NB4 (cell line): ENCODE results near the gene MYOF.

Experiments
- DNase-seq: peaks from one replicate; pipeline ENCODE4 v3.0.0; 2010; ENCODE audit warnings: low read depth
- H3K4me3 ChIP-seq: one replicate; pipeline ENCODE4 v1.5.1; 2011; ENCODE audit warnings: mild to moderate bottlenecking, low read depth, low read length, moderate library complexity
- CTCF ChIP-seq: IDR thresholded peaks from one replicate; pipeline ENCODE4 v1.5.1; 2012; ENCODE audit warnings: low read depth, low read length
- MAX ChIP-seq: IDR thresholded peaks from 2 replicates; pipeline ENCODE4 v1.6.1; 2011; ENCODE audit warnings: low read depth, low read length
- MYC ChIP-seq: IDR thresholded peaks from 2 replicates; pipeline ENCODE4 v1.6.1; 2011; ENCODE audit warnings: low read depth, low read length
- POLR2A ChIP-seq: IDR thresholded peaks from 2 replicates; pipeline ENCODE4 v1.6.1; 2011; ENCODE audit warnings: mild to moderate bottlenecking; ENCODE audit not compliant: insufficient read length; ENCODE audit errors: extremely low read depth

MYOF gene

GRCh38 chr10:93266858-93267257, 215.3 kb downstream of the MYOF start:
- TF ChIP-seq CTCF (no peak), MYC (no peak), MAX (no peak), POLR2A (no peak)
- no peak for DNase-seq
- no peak overlapping the region for H3K4me3 ChIP-seq

DNA sequence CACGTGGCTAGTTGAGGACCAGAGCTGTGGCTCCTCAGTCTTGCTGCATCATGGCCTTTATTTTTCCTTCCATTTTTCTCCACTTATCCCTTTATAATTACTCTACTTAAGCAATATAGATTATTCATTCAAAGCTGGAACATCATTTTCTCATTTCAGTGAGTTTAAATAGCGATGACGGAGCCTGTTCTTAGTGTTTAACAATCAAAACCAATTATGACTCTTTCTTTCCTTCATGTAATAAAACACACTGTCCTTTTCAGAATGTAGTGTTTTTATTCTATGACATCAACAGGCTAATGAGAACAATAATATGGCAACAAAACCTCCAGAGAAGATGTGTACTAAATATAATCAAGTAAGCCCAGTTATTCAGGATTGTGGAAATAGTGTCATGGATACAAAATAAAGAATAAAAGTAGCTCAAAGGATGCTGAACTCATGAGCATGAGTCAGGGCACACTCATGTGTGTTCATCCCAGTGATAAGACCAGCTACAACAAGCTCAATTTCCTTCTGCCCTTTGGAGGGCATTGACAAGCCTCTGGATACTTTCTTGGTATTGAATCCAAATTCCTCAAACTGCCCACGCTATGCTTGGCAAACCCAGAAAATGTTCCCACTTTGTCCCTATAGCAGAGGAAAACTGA, 220.0 kb downstream of the MYOF start:
- no peak for DNase-seq
- no peak overlapping the region for H3K4me3 ChIP-seq
- TF ChIP-seq CTCF (no peak), MAX (no peak), MYC (no peak), POLR2A (no peak)

DNA sequence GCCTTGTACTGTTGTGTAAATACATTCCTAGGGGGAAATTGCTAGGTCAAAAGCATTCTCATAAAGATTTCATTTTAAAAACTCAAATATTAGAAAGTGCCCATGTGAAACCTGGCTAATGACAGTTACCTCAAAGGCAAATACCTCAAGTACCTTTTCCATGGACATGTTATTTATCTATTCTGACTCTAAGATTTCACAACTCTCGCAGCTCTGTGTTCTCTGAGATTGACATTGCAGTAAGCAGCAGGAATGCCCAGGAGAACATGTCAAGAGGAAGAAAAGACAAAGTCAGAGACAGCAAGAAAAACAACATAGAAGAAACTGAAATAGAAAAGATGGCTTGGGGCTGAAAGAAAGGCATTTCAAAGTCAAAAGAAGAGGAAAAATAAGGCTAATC, 221.0 kb downstream of the MYOF start:
- H3K4me3 ChIP-seq: no peak overlapping the region
- DNase-seq: no peak
- TF ChIP-seq MAX: no peak

- TF ChIP-seq MAX: no peak
- TF ChIP-seq CTCF: no peak
- TF ChIP-seq POLR2A: no peak
- no peak for TF ChIP-seq MYC
- no peak overlapping the region for H3K4me3 ChIP-seq
- DNase-seq: no peak
Observed at GRCh38 chr10:93259126-93259525, 223.0 kb downstream of the MYOF start.
